CD14-positive monocyte (primary cell): Measurements from ENCODE around the gene CERK. TPM values are rescaled to one million over a fixed set of nuclear protein-coding genes. Genes with fewer than 3 reads are reported as not detected.
"Not testable (repeated sequence)": the region's sequence is repeated elsewhere in the genome, so short reads cannot be mapped to it uniquely, and the experiment has no call there.

Experiments used
- DNase-seq, 3 donors: peaks; one replicate each; pipeline ENCODE4 v3.0.0-alpha.2; 2011 to 2022
- H2AFZ ChIP-seq: 2 replicates; pipeline ENCODE4 v1.6.0; 2012; ENCODE audit warnings: mild to moderate bottlenecking, low read depth, low read length, inconsistent platforms; ENCODE audit not compliant: insufficient read depth, poor library complexity, severe bottlenecking
- H3K27ac ChIP-seq, 2 donors: 1 replicate in 1 of 2; 2 replicates in 1 of 2; pipeline ENCODE4 v1.5.1; 2012 to 2013; ENCODE audit warnings: low read length in 2 of 2, control low read depth in 1 of 2, inconsistent platforms in 1 of 2, low read depth in 1 of 2, mild to moderate bottlenecking in 1 of 2
- H3K27me3 ChIP-seq, 2 donors: one replicate each; pipeline versions ENCODE4 v1.6.0 to v1.6.1; 2011 to 2013; ENCODE audit warnings: low read length in 2 of 2; ENCODE audit not compliant: control insufficient read depth in 2 of 2, insufficient read depth in 2 of 2
- H3K36me3 ChIP-seq, 2 donors: replicated peaks in 1 of 2; 1 replicate in 1 of 2; 2 replicates in 1 of 2; pipeline versions ENCODE4 v1.5.1 to v1.6.1; 2012 to 2013; ENCODE audit warnings: low read length in 2 of 2, control low read depth in 1 of 2, inconsistent platforms in 1 of 2, mild to moderate bottlenecking in 1 of 2; ENCODE audit not compliant: insufficient read depth in 2 of 2, control insufficient read depth in 1 of 2
- H3K4me1 ChIP-seq, 2 donors: 1 replicate in 1 of 2; 2 replicates in 1 of 2; pipeline versions ENCODE4 v1.5.1 to v1.6.1; 2012 to 2013; ENCODE audit warnings: low read length in 2 of 2, control low read depth in 1 of 2, inconsistent platforms in 1 of 2, mild to moderate bottlenecking in 1 of 2, moderate library complexity in 1 of 2; ENCODE audit not compliant: insufficient read depth in 2 of 2, control insufficient read depth in 1 of 2
- H3K4me2 ChIP-seq: replicated peaks from 2 replicates; pipeline ENCODE3; 2012; ENCODE audit warnings: low read length, moderate library complexity, mild to moderate bottlenecking; ENCODE audit not compliant: poor library complexity, severe bottlenecking; ENCODE audit errors: extremely low read depth
- H3K4me3 ChIP-seq, 3 experiments: fragments of 200-600 bp in 1 of 3; sonication (generic) in 1 of 3; replicated peaks in 1 of 3; 1 replicate in 2 of 3; 2 replicates in 1 of 3; pipeline ENCODE4 v1.5.1; 2011 to 2013; ENCODE audit warnings: low read length in 3 of 3, mild to moderate bottlenecking in 3 of 3, control low read depth in 2 of 3, low read depth in 2 of 3, inconsistent platforms in 1 of 3, moderate library complexity in 1 of 3
- H3K79me2 ChIP-seq: 2 replicates; pipeline ENCODE4 v1.6.0; 2012; ENCODE audit warnings: mild to moderate bottlenecking, control low read depth, inconsistent platforms, low read length, moderate library complexity; ENCODE audit not compliant: insufficient read depth
- H3K9ac ChIP-seq: 2 replicates; pipeline ENCODE4 v1.6.0; 2017; ENCODE audit warnings: low read length, mild to moderate bottlenecking; ENCODE audit not compliant: insufficient read depth, poor library complexity, severe bottlenecking
- H3K9me3 ChIP-seq, 2 donors: replicated peaks in 1 of 2; 1 replicate in 1 of 2; 2 replicates in 1 of 2; pipeline versions ENCODE4 v1.5.1 to v1.6.1; 2012 to 2013; ENCODE audit warnings: low read length in 2 of 2, control low read depth in 1 of 2; ENCODE audit not compliant: control insufficient read depth in 1 of 2, insufficient read depth in 1 of 2
- H4K20me1 ChIP-seq: 2 replicates; pipeline ENCODE4 v1.6.0; 2012; ENCODE audit warnings: mild to moderate bottlenecking, low read length, control low read depth, moderate library complexity; ENCODE audit not compliant: insufficient read depth
- H3K27ac Mint-ChIP-seq, 7 donors: one replicate each; pipeline ENCODE4 v1.8.0; 2020; ENCODE audit warnings: mild to moderate bottlenecking in 7 of 7, mixed read lengths in 7 of 7, moderate library complexity in 6 of 7, inconsistent platforms in 2 of 7
- H3K27me3 Mint-ChIP-seq, 3 donors: one replicate each; pipeline ENCODE4 v1.8.0; 2021 to 2022; ENCODE audit warnings: low read depth in 3 of 3, mild to moderate bottlenecking in 3 of 3, mixed read lengths in 3 of 3, moderate library complexity in 3 of 3, inconsistent platforms in 1 of 3
- H3K36me3 Mint-ChIP-seq, 2 donors: one replicate each; pipeline ENCODE4 v1.8.0; 2020; ENCODE audit warnings: mixed read lengths in 2 of 2, inconsistent platforms in 1 of 2, mild to moderate bottlenecking in 1 of 2
- H3K4me1 Mint-ChIP-seq: one replicate; pipeline ENCODE4 v1.8.0; 2020; ENCODE audit warnings: mild to moderate bottlenecking, mixed read lengths
- H3K4me3 Mint-ChIP-seq, 2 donors: one replicate each; pipeline ENCODE4 v1.8.0; 2020; ENCODE audit warnings: mild to moderate bottlenecking in 2 of 2, mixed read lengths in 2 of 2, moderate library complexity in 1 of 2
- H3K9me3 Mint-ChIP-seq, 7 donors: one replicate each; pipeline ENCODE4 v1.8.0; 2020 to 2022; ENCODE audit warnings: mixed read lengths in 7 of 7, mild to moderate bottlenecking in 6 of 7, moderate library complexity in 6 of 7, inconsistent platforms in 2 of 7
- CTCF ChIP-seq: fragments of 200-600 bp; IDR thresholded peaks from one replicate; pipeline ENCODE4 v1.8.0; 2022; ENCODE audit warnings: antibody characterized with exemption, mild to moderate bottlenecking
- WGBS: methylation state at CpG from one replicate; pipeline ENCODE4 v1.1.5; 2013; ENCODE audit warnings: missing lambda C conversion rate; ENCODE audit not compliant: insufficient coverage; 5-methylcytosine and 5-hydroxymethylcytosine counted together
- intact Hi-C, 2 donors: fragments of 100-400 bp; cut with micrococcal nuclease; formaldehyde crosslinking; loops; one replicate each; pipeline versions ENCODE4 v1.15.0 to v1.15.1; 2023
- polyA plus RNA-seq, 3 donors: library from polyadenylated mRNA; depleted of rRNA in 1 of 3; unstranded in 2 of 3; stranded (reverse) in 1 of 3; fragments of 300-500 nt in 2 of 3; fragments of >200 nt in 1 of 3; fragmentation: Illumina TruSeq in 2 of 3; gene quantifications; 1 replicate in 2 of 3; 2 replicates in 1 of 3; pipeline ENCODE4 v1.2.3, GENCODE V29; 2012 to 2021

Gene CERK
- polyA plus RNA-seq, 3 donors, result 22.4 to 40.2 (median 24.5) TPM

GRCh38 chr22:46650078-46650810 is 87.8 kb downstream of the CERK start:
- DNase-seq, result peak in 1 of 3 donors; percentile 14
- H3K9ac ChIP-seq, result peak overlapping the region; percentile 49
- intact Hi-C loops, result no loop called here
- H3K27me3 Mint-ChIP-seq, result no peaks in the 10 kb centered on the region
- H3K36me3 ChIP-seq, result peaks cover 12 to 37% of the 10 kb centered on the region in 2 donors
- no peaks in the 10 kb centered on the region for H3K9me3 ChIP-seq
- peak overlapping the region; percentile 10 to 54 for H3K27ac ChIP-seq
- H3K36me3 Mint-ChIP-seq, result peaks cover 35 to 55% of the 10 kb centered on the region in 2 donors
- no peaks in the 10 kb centered on the region for H3K27me3 ChIP-seq
- 50% methylated on average over 17 of the region's 25 CpGs for WGBS
- peaks cover 27 to 45% of the 10 kb centered on the region in 2 donors for H3K4me1 ChIP-seq
- H3K9me3 Mint-ChIP-seq, result peaks cover 0 to 3% (median 0%) of the 10 kb centered on the region in 7 donors
- H3K4me3 ChIP-seq, result no peak overlapping the region
- H3K4me1 Mint-ChIP-seq, result peaks cover 56% of the 10 kb centered on the region
- H4K20me1 ChIP-seq, result peaks cover 100% of the 10 kb centered on the region
- peak overlapping the region; percentile 31 for H3K4me2 ChIP-seq
- no peak overlapping the region for H2AFZ ChIP-seq
- H3K27ac Mint-ChIP-seq, result peak overlapping the region in 6 of 7 donors; percentile 70 to 87 (median 74)
- no peak for TF ChIP-seq CTCF
- H3K79me2 ChIP-seq, result peaks cover 91% of the 10 kb centered on the region
- H3K4me3 Mint-ChIP-seq, result peak overlapping the region; percentile 7 to 28

GRCh38 chr22:46649141-46650077 is 88.6 kb downstream of the CERK start:
- H3K79me2 ChIP-seq, result peaks cover 93% of the 10 kb centered on the region
- no peaks in the 10 kb centered on the region for H3K9me3 ChIP-seq
- intact Hi-C loops, result no loop called here
- Mint-ChIP-seq H3K36me3 (peaks cover 35 to 54% of the 10 kb centered on the region in 2 donors), H3K4me1 (peaks cover 53% of the 10 kb centered on the region), H3K4me3 (peak overlapping the region; percentile 28 to 46), H3K27me3 (no peaks in the 10 kb centered on the region), H3K9me3 (peaks cover 0 to 3% (median 0%) of the 10 kb centered on the region in 7 donors), H3K27ac (peak overlapping the region in 6 of 7 donors; percentile 62 to 87 (median 71))
- peak overlapping the region; percentile 31 for H3K4me2 ChIP-seq
- H4K20me1 ChIP-seq, result peaks cover 100% of the 10 kb centered on the region
- no peak for TF ChIP-seq CTCF
- H3K4me1 ChIP-seq, result peaks cover 27 to 45% of the 10 kb centered on the region in 2 donors
- peaks cover 15 to 42% of the 10 kb centered on the region in 2 donors for H3K36me3 ChIP-seq
- H3K4me3 ChIP-seq, result no peak overlapping the region
- WGBS, result 39% methylated on average over 20 of the region's 25 CpGs
- H3K27me3 ChIP-seq, result no peaks in the 10 kb centered on the region
- H2AFZ ChIP-seq, result no peak overlapping the region
- peak overlapping the region; percentile 10 to 54 for H3K27ac ChIP-seq
- DNase-seq, result peak in 2 of 3 donors; percentile 4 to 5
- peak overlapping the region; percentile 55 for H3K9ac ChIP-seq

GRCh38 chr22:46648225-46648820 is 89.7 kb downstream of the CERK start:
- H3K4me3 ChIP-seq, H3K9me3 Mint-ChIP-seq, H3K4me3 Mint-ChIP-seq, H3K27me3 ChIP-seq, H3K9ac ChIP-seq, H3K4me2 ChIP-seq, intact Hi-C loops, H3K27me3 Mint-ChIP-seq, H3K27ac ChIP-seq, H2AFZ ChIP-seq, DNase-seq, H3K9me3 ChIP-seq: not testable (repeated sequence)
- Mint-ChIP-seq H3K4me1 (peaks cover 50% of the 10 kb centered on the region), H3K36me3 (peaks cover 43 to 57% of the 10 kb centered on the region in 2 donors), H3K27ac (peak overlapping the region in 2 of 7 donors; percentile 2 to 32)
- WGBS, result 97% methylated on average over 2 of the region's 2 CpGs
- Histone ChIP-seq H3K36me3 (peaks cover 15 to 45% of the 10 kb centered on the region in 2 donors), H4K20me1 (peaks cover 100% of the 10 kb centered on the region), H3K79me2 (peaks cover 95% of the 10 kb centered on the region), H3K4me1 (peaks cover 25 to 43% of the 10 kb centered on the region in 2 donors)
